HG03558 (cell line): ENCODE measurements around the gene C19orf25.
"Not testable (repeated sequence)": the region's sequence is repeated elsewhere in the genome, so short reads cannot be mapped to it uniquely, and the experiment has no call there.

ENCODE experiments used
- ATAC-seq: cut with Tn5 transposase; IDR thresholded peaks from one replicate; pipeline ENCODE4 v1.9.1; 2021; ENCODE audit warnings: moderate number of reproducible peaks; ENCODE audit not compliant: unreplicated experiment; ENCODE audit errors: extremely low read depth

C19orf25 gene

GRCh38 chr19:1451916-1452801 lies 26.9 kb downstream of the C19orf25 start:
- no peak for ATAC-seq

GRCh38 chr19:1450735-1451731 lies 28.0 kb downstream of the C19orf25 start:
- no peak for ATAC-seq

DNA sequence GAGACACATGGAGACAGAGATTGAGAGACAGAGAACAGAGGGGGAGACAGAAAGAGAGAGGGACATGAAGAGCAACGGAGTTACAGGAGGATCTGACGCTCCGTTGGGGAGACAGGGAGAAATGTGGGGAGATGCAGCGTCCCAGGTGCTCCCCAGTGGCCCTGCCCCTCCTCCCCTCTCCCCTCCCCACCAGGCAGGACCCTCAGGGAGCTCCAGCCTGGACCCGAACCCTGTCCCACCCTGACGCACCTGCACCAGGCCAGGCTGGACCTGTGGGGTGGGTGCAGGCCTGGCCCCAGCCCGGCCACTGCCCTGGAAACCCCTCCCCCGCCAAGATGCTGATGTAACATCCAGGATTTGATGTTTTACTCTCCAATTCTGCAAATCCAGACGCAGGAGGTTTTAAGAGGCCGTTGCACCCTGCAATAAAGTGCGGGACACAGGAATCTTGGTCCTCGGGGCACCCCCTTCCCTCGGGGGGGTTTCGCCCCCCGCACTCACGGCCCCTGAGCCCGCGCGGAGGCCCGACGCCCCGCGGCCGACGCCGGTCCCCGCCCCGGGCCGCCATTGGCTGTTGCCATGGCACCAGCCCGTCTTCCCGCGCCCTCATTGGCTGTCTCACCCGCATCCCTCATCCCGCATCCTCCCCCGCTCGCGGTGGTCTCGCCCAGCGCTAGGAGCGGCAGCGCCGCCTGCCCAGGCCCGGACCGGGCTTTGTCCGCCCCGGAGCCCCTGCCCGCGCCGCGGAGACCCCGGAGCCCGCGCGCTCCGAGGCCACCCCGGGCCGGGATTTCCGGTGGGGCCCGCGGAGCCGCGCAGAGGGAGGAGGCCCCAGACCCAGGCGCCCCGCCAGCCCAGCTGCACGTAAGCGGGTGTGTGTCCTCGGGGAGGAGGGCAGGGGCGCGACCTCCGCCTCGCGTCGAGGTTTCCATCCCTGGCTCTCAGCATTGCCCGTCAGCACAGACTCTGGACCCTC lies 29.3 kb downstream of the C19orf25 start, which contains the start of gene APC2:
Gene APC2, plus strand, starts transcription at position 655 of the 976 bp plus-strand sequence. CDS start 2,881 bp downstream, outside the sequence.
- no peak for ATAC-seq

- ATAC-seq = no peak
These were observed 31.1 kb downstream of the C19orf25 start for GRCh38 chr19:1447944-1448343.

DNA sequence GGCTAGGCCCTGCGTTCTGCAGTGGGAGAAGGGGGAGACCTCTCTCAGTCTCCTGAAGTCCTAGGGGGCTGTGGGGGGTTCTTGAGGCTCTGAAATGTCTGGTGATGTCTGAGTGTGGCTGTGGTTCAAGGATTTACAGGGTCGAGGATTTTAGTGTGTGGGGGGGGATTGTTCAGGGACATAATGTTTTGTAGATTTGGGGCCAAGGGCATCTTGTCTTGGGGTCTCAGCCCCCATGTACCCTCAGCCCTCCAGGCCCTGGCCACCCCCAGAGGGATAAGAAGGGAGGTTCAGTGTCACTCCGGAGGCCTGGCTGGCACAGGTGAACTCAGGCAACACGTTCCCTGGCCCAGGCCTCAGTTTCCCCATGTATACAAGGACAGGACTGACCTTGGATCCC lies 31.5 kb downstream of the C19orf25 start:
- ATAC-seq = no peak

GRCh38 chr19:1446713-1447481 lies 32.1 kb downstream of the C19orf25 start:
- no peak for ATAC-seq

DNA sequence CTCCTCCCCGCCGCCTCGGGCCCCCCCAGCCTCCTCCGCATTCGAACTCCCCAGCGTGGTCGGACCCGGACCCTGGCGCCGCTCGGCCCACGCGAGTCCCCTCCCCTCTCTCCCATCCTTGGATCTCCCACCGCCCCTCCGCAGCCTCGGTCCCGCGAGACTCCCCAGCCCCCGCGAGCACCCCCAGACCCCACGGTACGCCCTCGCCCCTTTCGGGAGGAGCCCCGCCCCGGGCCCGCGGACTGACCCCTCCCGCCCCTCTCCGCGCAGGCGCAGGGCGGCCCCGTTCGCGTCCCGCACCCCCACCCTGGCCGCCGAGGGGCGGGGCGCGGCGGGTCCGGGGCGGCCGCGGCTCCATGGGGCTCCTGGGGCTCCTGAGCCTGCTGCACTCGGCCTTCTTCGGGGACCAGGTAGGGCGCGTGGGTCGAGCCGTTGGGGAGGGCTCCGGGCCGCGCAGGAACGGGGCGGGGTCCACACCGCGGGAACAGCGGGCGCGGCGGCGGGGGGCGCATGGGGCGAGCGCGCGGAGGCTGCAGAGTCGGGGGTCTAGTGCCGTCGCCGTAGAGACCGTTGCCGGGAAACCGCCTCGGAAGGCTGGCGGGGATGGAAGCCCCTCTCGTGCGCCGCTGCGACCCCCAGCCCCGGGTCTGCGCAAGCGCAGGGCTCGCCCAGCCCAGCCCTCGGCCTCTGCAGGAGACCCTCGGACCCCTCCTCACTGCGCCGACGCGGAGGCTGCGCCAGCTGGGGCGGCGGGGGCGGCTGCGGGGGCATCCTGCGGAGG lies 32.9 kb downstream of the C19orf25 start:
- ATAC-seq = no peak

GRCh38 chr19:1445185-1445931 lies 33.7 kb downstream of the C19orf25 start:
- ATAC-seq = no peak

DNA sequence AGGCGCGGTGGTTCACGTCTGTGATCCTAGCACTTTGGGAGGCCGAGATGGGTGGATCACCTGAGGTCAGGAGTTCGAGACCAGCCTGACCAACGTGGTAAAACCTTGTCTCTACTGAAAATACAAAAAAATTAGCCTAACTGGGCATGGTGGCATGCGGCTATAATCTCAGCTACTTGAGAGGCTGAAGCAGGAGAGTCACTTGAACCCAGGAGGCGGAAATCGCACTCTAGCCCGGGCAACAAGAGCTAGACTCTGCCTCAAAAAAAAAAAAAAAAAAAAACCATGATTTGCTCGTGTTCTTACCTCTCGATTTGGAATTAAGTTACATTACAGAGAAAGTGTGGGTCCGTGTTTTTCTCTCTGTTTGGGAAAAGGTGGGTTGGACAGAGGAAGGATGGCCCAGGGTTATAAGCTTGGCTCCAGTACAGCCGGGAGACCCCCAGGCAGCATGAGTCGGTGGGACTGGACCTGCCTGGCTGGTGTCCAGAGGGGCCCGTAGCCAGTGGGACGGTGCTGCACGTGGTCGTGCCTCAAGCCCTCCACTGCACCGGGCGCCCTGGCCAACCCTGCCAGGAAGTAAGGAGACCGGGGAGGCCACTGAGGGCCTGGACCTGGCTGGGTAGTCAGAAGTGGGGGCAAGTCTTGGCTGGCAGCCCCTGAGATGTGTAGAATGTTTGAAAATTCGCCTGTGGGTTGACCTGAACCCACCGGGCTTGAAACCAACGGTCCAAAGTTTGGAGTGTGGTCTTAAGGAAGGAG lies 37.2 kb downstream of the C19orf25 start:
- no peak for ATAC-seq

- no peak for ATAC-seq
These were observed 38.0 kb downstream of the C19orf25 start for GRCh38 chr19:1441022-1441426.

DNA sequence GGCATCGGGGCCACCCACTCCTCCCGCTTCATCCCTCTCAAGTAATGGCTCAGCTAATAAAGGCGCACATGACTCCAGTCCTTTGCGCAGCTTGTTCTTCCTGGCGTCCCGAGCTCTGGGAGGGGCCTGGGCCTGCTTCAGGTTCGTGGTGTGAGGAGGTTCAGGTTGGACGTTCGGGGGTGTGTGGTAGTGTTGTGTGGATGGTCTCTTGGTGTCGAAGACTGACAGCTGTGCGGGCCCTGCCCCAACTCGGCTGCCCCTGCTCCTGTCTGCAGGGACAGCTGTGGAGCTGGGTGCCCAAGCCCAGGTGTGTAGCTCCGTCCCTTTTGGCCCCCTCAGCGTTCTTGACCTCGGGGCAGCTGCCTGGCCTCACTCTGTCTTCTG lies 38.6 kb downstream of the C19orf25 start:
- no peak for ATAC-seq

GRCh38 chr19:1439525-1440417 lies 39.2 kb downstream of the C19orf25 start:
- not testable (repeated sequence) for ATAC-seq

DNA sequence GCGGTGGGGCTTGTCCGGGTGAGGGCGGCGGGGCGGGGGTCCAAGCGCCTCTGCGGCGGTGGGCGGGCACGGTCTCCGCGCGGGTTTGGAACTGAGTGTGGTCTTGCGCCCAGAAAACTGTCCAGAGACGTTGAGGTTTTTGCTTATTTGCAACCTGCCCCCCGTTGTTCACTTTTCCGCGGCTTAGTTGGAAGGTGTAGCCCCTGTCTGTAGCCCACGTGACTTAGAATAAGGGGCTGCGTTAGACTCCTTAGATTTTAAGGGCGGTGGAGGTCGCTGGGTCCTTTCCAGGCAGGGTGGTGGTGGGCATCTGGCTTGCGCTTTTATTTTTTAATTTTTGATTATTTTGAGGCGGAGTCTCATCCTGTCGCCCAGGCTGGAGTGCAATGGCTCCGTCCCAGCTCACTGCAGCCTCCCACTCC lies 40.1 kb downstream of the C19orf25 start:
- no peak for ATAC-seq

DNA sequence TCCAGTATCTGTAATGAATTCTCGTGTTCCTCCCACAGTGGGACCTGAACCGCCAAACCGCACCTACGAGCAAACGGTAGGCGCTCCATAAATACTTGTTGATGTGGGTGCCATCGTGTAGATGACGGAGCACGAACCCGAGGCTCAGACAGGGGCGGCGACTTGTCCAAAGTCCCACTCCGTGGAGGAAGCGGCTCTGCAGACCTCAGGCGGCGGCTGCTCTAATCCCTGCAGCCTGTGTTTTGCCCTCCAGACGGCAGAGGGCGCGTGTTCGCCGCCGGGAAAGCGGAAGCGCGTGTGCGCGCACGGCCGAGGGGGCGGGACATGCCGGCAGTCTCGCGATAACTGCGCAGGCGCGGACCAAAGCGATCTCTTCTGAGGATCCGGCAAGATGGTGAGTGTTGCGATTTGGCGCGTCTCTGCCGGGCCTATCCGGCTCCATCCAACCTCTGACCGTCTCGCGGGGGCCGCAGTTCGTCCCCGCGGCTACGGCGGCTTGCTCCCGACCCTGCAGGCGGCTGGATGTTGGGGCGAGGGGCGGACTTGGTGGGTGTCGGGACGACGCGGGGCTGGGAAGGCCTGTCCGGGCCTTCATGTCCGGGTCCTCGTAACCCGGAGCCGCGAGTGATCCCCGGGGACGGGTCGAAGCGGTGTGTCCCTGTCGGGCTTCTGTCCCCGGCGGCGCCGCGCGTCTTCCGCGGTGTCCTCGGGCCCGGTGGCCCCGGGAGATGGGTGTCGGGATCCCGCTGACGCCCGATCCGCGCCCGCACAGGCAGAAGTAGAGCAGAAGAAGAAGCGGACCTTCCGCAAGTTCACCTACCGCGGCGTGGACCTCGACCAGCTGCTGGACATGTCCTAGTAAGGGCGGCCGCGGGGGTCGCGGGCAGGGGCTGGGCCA lies 40.7 kb downstream of the C19orf25 start, which contains the start of gene RPS15:
Gene RPS15, plus strand, starts transcription at position 362 of the 898 bp plus-strand sequence. Its CDS starts 30 bp downstream, at position 392.
- peak; percentile 60 for ATAC-seq

- ATAC-seq = no peak
These were observed 41.4 kb downstream of the C19orf25 start for GRCh38 chr19:1437609-1438008.
